H1 (cell line): Measurements from ENCODE around the gene CHSY1. TPM values are rescaled to one million over a fixed set of nuclear protein-coding genes. Genes with fewer than 3 reads are reported as not detected.

Source experiments
- CTCF ChIA-PET: fragments of 300-600 bp; sonication (Branson Sonifier 250); formaldehyde crosslinking; loops from one replicate; lab custom pipeline; 2021; ENCODE audit not compliant: partially characterized antibody; lab: Charles Lee
- POLR2A ChIA-PET: fragments of 300-600 bp; sonication (Branson Sonifier 250); formaldehyde crosslinking; loops from one replicate; lab custom pipeline; 2021; ENCODE audit warnings: inconsistent platforms; ENCODE audit not compliant: partially characterized antibody; lab: Charles Lee
- DNase-seq, 2 experiments: peaks; one replicate each; pipeline versions ENCODE4 v3.0.0 to v3.0.0-alpha.2; 2010 to 2022; ENCODE audit warnings: low spot score in 2 of 2, low read depth in 1 of 2, mixed read lengths in 1 of 2
- FAIRE-seq: peaks from 2 replicates; lab custom pipeline; 2011; peaks lifted over from hg19 to GRCh38; lab: Jason Lieb, UNC
- H2AFZ ChIP-seq: 2 replicates; pipeline ENCODE4 v1.8.1; 2012; ENCODE audit warnings: low read length, inconsistent platforms
- H2AK5ac ChIP-seq: 2 replicates; pipeline ENCODE4 v1.6.1; 2013; ENCODE audit warnings: low read depth, low read length
- H2BK120ac ChIP-seq: replicated peaks from 2 replicates; pipeline ENCODE3; 2013; ENCODE audit warnings: low read depth, low read length, inconsistent platforms
- H2BK12ac ChIP-seq: 2 replicates; pipeline ENCODE4 v1.6.1; 2013; ENCODE audit warnings: low read depth, low read length
- H2BK15ac ChIP-seq: 2 replicates; pipeline ENCODE4 v1.6.1; 2013; ENCODE audit warnings: low read length
- H2BK20ac ChIP-seq: 2 replicates; pipeline ENCODE4 v1.6.1; 2013; ENCODE audit warnings: low read length
- H2BK5ac ChIP-seq: 2 replicates; pipeline ENCODE4 v1.6.1; 2013; ENCODE audit warnings: low read depth, low read length
- H3K14ac ChIP-seq: 2 replicates; pipeline ENCODE4 v1.6.1; 2013; ENCODE audit warnings: inconsistent platforms; ENCODE audit not compliant: insufficient read length
- H3K18ac ChIP-seq: 2 replicates; pipeline ENCODE4 v1.6.1; 2013; ENCODE audit warnings: low read length; ENCODE audit errors: extremely low read depth
- H3K23ac ChIP-seq: 2 replicates; pipeline ENCODE4 v1.6.1; 2013; ENCODE audit warnings: inconsistent platforms; ENCODE audit not compliant: insufficient read length
- H3K23me2 ChIP-seq: 2 replicates; pipeline ENCODE4 v1.6.1; 2013; ENCODE audit warnings: low read depth, low read length
- H3K27ac ChIP-seq: 2 replicates; pipeline ENCODE4 v1.6.1; 2011; ENCODE audit warnings: low read depth, low read length, inconsistent platforms
- H3K27me3 ChIP-seq, 4 experiments: replicated peaks in 1 of 4; 1 replicate in 1 of 4; 2 replicates in 3 of 4; pipeline versions ENCODE4 v1.6.1 to v1.8.1; 2011 to 2013; ENCODE audit warnings: low read length in 3 of 4, mild to moderate bottlenecking in 3 of 4, inconsistent platforms in 2 of 4, mixed read lengths in 2 of 4, moderate library complexity in 1 of 4; ENCODE audit not compliant: control insufficient read depth in 3 of 4, insufficient read depth in 3 of 4; ENCODE audit errors: extremely low read depth in 1 of 4
- H3K36me3 ChIP-seq, 4 experiments: 2 replicates each; pipeline versions ENCODE4 v1.6.1 to v1.8.1; 2011 to 2013; ENCODE audit warnings: mild to moderate bottlenecking in 4 of 4, low read length in 3 of 4, moderate library complexity in 2 of 4, control low read depth in 1 of 4, inconsistent platforms in 1 of 4; ENCODE audit not compliant: insufficient read depth in 4 of 4, control insufficient read depth in 2 of 4
- H3K4ac ChIP-seq: replicated peaks from 2 replicates; pipeline ENCODE3; 2013; ENCODE audit warnings: low read length, low read depth, mixed read lengths, inconsistent platforms; ENCODE audit not compliant: insufficient read length
- H3K4me1 ChIP-seq, 4 experiments: replicated peaks in 1 of 4; 1 replicate in 1 of 4; 2 replicates in 3 of 4; pipeline versions ENCODE4 v1.6.1 to v1.8.1; 2011 to 2013; ENCODE audit warnings: low read length in 3 of 4, inconsistent platforms in 2 of 4, mixed read lengths in 1 of 4; ENCODE audit not compliant: insufficient read depth in 4 of 4, control insufficient read depth in 3 of 4
- H3K4me2 ChIP-seq, 2 experiments: 2 replicates each; pipeline versions ENCODE4 v1.6.1 to v1.8.1; 2011 to 2013; ENCODE audit warnings: low read depth in 2 of 2, low read length in 2 of 2, control low read depth in 1 of 2, inconsistent platforms in 1 of 2, mild to moderate bottlenecking in 1 of 2; ENCODE audit not compliant: insufficient read depth in 1 of 2
- H3K4me3 ChIP-seq, 4 experiments: fragments of 200-600, 300-600 bp in 1 of 4; sonication (generic), shearing (Covaris generic), sonication (Bioruptor Twin) in 1 of 4; 2 replicates each; pipeline versions ENCODE4 v1.5.1 to v1.8.1; 2011 to 2016; ENCODE audit warnings: low read length in 4 of 4, low read depth in 3 of 4, control low read depth in 2 of 4, inconsistent platforms in 2 of 4, mild to moderate bottlenecking in 2 of 4, mixed read lengths in 1 of 4, moderate library complexity in 1 of 4; ENCODE audit not compliant: insufficient read depth in 2 of 4; ENCODE audit errors: extremely low read depth in 1 of 4
- H3K56ac ChIP-seq: replicated peaks from 2 replicates; pipeline ENCODE3; 2013; ENCODE audit warnings: low read depth, mild to moderate bottlenecking, mixed read lengths, low read length, inconsistent platforms; ENCODE audit not compliant: insufficient read length
- H3K79me1 ChIP-seq: 2 replicates; pipeline ENCODE4 v1.6.1; 2013; ENCODE audit warnings: low read depth, low read length, control low read depth
- H3K79me2 ChIP-seq, 2 experiments: 2 replicates each; pipeline versions ENCODE4 v1.6.1 to v1.8.1; 2012 to 2013; ENCODE audit warnings: low read length in 2 of 2, mild to moderate bottlenecking in 2 of 2, inconsistent platforms in 1 of 2; ENCODE audit not compliant: insufficient read depth in 2 of 2, control insufficient read depth in 1 of 2
- H3K9ac ChIP-seq, 4 experiments: replicated peaks in 1 of 4; 1 replicate in 1 of 4; 2 replicates in 3 of 4; pipeline versions ENCODE4 v1.6.1 to v1.8.1; 2011 to 2013; ENCODE audit warnings: low read depth in 3 of 4, low read length in 3 of 4, control low read depth in 2 of 4, mild to moderate bottlenecking in 2 of 4, moderate library complexity in 2 of 4, inconsistent platforms in 1 of 4; ENCODE audit errors: extremely low read depth in 1 of 4
- H3K9me3 ChIP-seq, 2 experiments: 2 replicates each; pipeline versions ENCODE4 v1.6.1 to v1.8.1; 2012 to 2013; ENCODE audit warnings: mild to moderate bottlenecking in 2 of 2, moderate library complexity in 2 of 2, control low read depth in 1 of 2, inconsistent platforms in 1 of 2, low read depth in 1 of 2, low read length in 1 of 2, mixed read lengths in 1 of 2; ENCODE audit not compliant: insufficient read depth in 2 of 2
- H4K20me1 ChIP-seq, 2 experiments: replicated peaks in 1 of 2; 2 replicates each; pipeline versions ENCODE3 to v1.8.1; 2011 to 2013; ENCODE audit warnings: inconsistent platforms in 2 of 2, low read length in 2 of 2, mild to moderate bottlenecking in 1 of 2; ENCODE audit not compliant: insufficient read depth in 2 of 2, control insufficient read depth in 1 of 2
- H4K5ac ChIP-seq: 2 replicates; pipeline ENCODE4 v1.6.1; 2013; ENCODE audit warnings: low read length, low read depth, mixed read lengths, inconsistent platforms; ENCODE audit not compliant: insufficient read length
- H4K8ac ChIP-seq: 2 replicates; pipeline ENCODE4 v1.8.0; 2013; ENCODE audit warnings: mild to moderate bottlenecking, moderate library complexity, low read length, inconsistent platforms; ENCODE audit not compliant: insufficient read depth; ENCODE audit errors: extremely low read depth
- H4K91ac ChIP-seq: replicated peaks from 2 replicates; pipeline ENCODE3; 2013; ENCODE audit warnings: low read length, mixed read lengths, inconsistent platforms; ENCODE audit not compliant: insufficient read length
- BCL11A ChIP-seq, 2 experiments: IDR thresholded peaks; one replicate each; pipeline ENCODE4 v1.6.1; 2011; ENCODE audit warnings: low read depth in 2 of 2, low read length in 2 of 2, mild to moderate bottlenecking in 2 of 2
- HDAC6 ChIP-seq: IDR thresholded peaks from one replicate; pipeline ENCODE4 v1.7.1; 2012; ENCODE audit warnings: low read depth, mild to moderate bottlenecking, inconsistent platforms, low read length, moderate library complexity
- RXRA ChIP-seq: IDR thresholded peaks from 2 replicates; pipeline ENCODE4 v1.6.1; 2011; ENCODE audit warnings: low read depth, mild to moderate bottlenecking, low read length, moderate library complexity; ENCODE audit not compliant: insufficient read depth
- SIX5 ChIP-seq: IDR thresholded peaks from 2 replicates; pipeline ENCODE4 v1.6.1; 2011; ENCODE audit warnings: mild to moderate bottlenecking, low read depth, low read length
- WGBS, 2 experiments: shearing (Covaris generic) in 1 of 2; methylation state at CpG; one replicate each; pipeline versions ENCODE4 v1.1.6 to v1.1.7; 2013 to 2015; ENCODE audit warnings: low lambda C conversion rate in 2 of 2, mixed read lengths in 2 of 2, inconsistent platforms in 1 of 2, low coverage in 1 of 2, missing lambda C conversion rate in 1 of 2; ENCODE audit not compliant: insufficient replicate concordance in 2 of 2, insufficient coverage in 1 of 2, insufficient read length in 1 of 2; ENCODE audit errors: extremely low coverage in 1 of 2, missing lambda C conversion rate in 1 of 2; 5-methylcytosine and 5-hydroxymethylcytosine counted together
- polyA plus RNA-seq, 7 experiments: library from polyadenylated mRNA; depleted of rRNA in 3 of 7; stranded (reverse) in 5 of 7; unstranded in 2 of 7; fragments of >200 nt in 5 of 7; fragments of 200-250 nt in 2 of 7; gene quantifications; 1 replicate in 5 of 7; 2 replicates in 1 of 7; 4 replicates in 1 of 7; pipeline versions ENCODE4 v1.2.1 to v1.2.3, GENCODE V29; 2011 to 2013; ENCODE audit warnings: missing spikeins in 2 of 7, mixed read lengths in 2 of 7
- total RNA-seq: library from RNA; stranded (reverse); fragmentation: NEBNext Ultra II Directional; extraction: Animal tissue kit (Norgen Biotek cat#: 25700); gene quantifications from 2 replicates; pipeline ENCODE4 v1.2.1, GENCODE V29; 2021

CHSY1 gene
- total and polyA plus RNA-seq, 2 of the 8 experiments (the other 6 are each of a cell fraction or from before 2014, with no cell fraction given), result 24.9 to 60.7 TPM

DNA sequence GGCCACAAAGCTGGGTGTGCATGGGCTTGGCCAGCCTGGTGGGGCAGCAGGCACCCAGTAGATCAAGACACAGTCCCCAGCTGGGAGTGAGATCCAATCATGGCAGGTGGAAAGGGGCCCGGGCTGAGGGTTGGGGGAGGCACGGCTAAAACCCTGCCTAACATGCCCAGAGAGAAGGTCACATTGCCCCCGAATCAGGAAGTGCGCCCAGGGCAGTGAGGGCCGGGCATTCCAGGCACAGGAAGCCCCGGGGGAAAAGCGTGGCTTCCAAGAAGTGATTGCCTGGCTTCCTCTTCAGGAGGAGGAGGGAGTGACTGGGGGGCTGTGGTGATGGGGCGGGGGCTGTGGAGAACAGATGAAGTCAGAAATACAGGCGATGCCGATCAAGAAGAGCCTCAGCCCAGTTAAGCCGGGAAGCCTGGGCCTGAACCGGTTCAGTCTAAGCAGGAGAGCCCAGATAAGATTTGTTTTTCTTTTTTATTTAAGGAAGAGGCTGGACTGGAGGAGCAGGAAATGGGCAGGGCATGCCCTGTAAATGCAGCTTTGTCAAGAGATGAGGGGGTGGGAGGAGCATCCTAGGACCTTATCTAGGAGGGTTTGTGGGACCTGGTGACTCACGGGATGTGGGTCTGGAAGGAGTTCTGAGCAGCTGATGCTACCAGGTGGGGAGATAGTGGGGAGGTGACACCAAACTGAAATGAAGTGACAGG lies 83.9 kb downstream of the CHSY1 start:
- WGBS, 2 experiments, result 88% methylated on average over 12 of the region's 13 CpGs; no CpG with 5 or more reads in 1 of the 2 experiments
- Histone ChIP-seq H3K4me3 (no peak overlapping the region), H2BK15ac (peak overlapping the region; percentile 93; the same call in 1 of the 2 replicates), H2AFZ (no peak overlapping the region), H4K91ac (no peak overlapping the region), H3K23ac (no peak overlapping the region), H3K9ac (no peak overlapping the region), H3K23me2 (no peaks in the 10 kb centered on the region; the same call in 1 of the 2 replicates), H4K20me1 (no peaks in the 10 kb centered on the region), H3K79me2 (no peaks in the 10 kb centered on the region), H3K4me1 (peaks cover 0 to 8% (median 0%) of the 10 kb centered on the region in 4 experiments; a peak in 3 of 7 replicates), H2BK120ac (no peak overlapping the region), H2BK12ac (no peak overlapping the region), H2BK20ac (no peak overlapping the region), H3K27ac (no peak overlapping the region), H3K27me3 (no peaks in the 10 kb centered on the region), H3K36me3 (no peaks in the 10 kb centered on the region; a peak in 1 of 8 replicates), H4K8ac (no peak overlapping the region), H3K14ac (no peak overlapping the region), H3K4ac (no peak overlapping the region), H3K18ac (no peak overlapping the region), H2BK5ac (no peak overlapping the region), H3K79me1 (no peaks in the 10 kb centered on the region), H3K56ac (no peak overlapping the region), H3K9me3 (peaks cover 9 to 11% of the 10 kb centered on the region in 2 experiments), H2AK5ac (no peak overlapping the region; the same call in 1 of the 2 replicates), H4K5ac (no peak overlapping the region), H3K4me2 (no peak overlapping the region)
- FAIRE-seq (no peak), DNase-seq (no peak)
- ChIA-PET CTCF (interaction anchor here (0.9 to 3.4 kb wide), 9 partner anchors 9 to 159 kb away, joined by 3 to 14 read pairs (median 5); no protein-coding TSS in a partner anchor), POLR2A (interaction anchor here (0.5 to 1.3 kb wide), 4 partner anchors 49 to 343 kb away, joined by 3 read pairs; no protein-coding TSS in a partner anchor)
- TF ChIP-seq RXRA (no peak), BCL11A (IDR thresholded peaks at IDR 0.05; ENCODE audit: low read depth in 2 of 2, low read length in 2 of 2) (no peak), SIX5 (no peak), HDAC6 (no peak)
